Stimulated activated CD4-positive, alpha-beta T cell treated with anti-CD3 and anti-CD28 coated beads, Interleukin-1b, Interleukin-23, amount 100 ng/mL, for 24 hours (primary cell): ENCODE data around the gene TNRC6B.

Experiments used
- DNase-seq, 4 experiments: peaks; one replicate each; pipeline ENCODE4 v3.0.0-alpha.2; 2020; ENCODE audit warnings: low read depth in 4 of 4, low spot score in 1 of 4

TNRC6B gene

GRCh38 chr22:40238425-40239344 is 61.0 kb downstream of the TNRC6B start:
- no peak for DNase-seq

- DNase-seq, result no peak
These were observed 61.6 kb downstream of the TNRC6B start for GRCh38 chr22:40239345-40239683.

- no peak for DNase-seq
These were observed 62.4 kb downstream of the TNRC6B start for GRCh38 chr22:40240160-40240559.

GRCh38 chr22:40240686-40241085 is 63.0 kb downstream of the TNRC6B start:
- no peak for DNase-seq

- no peak for DNase-seq
These were observed 63.6 kb downstream of the TNRC6B start for GRCh38 chr22:40241200-40241763.

GRCh38 chr22:40243891-40244290 is 66.2 kb downstream of the TNRC6B start:
- no peak for DNase-seq

- no peak for DNase-seq
These were observed 66.9 kb downstream of the TNRC6B start for GRCh38 chr22:40244586-40244985.

GRCh38 chr22:40247976-40248375 is 70.3 kb downstream of the TNRC6B start:
- DNase-seq, result no peak

- DNase-seq, result no peak
These were observed 71.6 kb downstream of the TNRC6B start for GRCh38 chr22:40249286-40249685.

- DNase-seq, result peak in 1 of 4 experiments; percentile 35
These were observed 72.9 kb downstream of the TNRC6B start for GRCh38 chr22:40250608-40251007.

GRCh38 chr22:40251106-40251505 is 73.4 kb downstream of the TNRC6B start:
- DNase-seq, result no peak

- no peak for DNase-seq
These were observed 74.4 kb downstream of the TNRC6B start for GRCh38 chr22:40252146-40252545.

- no peak for DNase-seq
These were observed 78.8 kb downstream of the TNRC6B start for GRCh38 chr22:40256516-40256915.

GRCh38 chr22:40258017-40258416 is 80.3 kb downstream of the TNRC6B start:
- no peak for DNase-seq

- no peak for DNase-seq
These were observed 80.8 kb downstream of the TNRC6B start for GRCh38 chr22:40258501-40258915.

- no peak for DNase-seq
These were observed 84.1 kb downstream of the TNRC6B start for GRCh38 chr22:40261783-40262182.

- DNase-seq, result no peak
These were observed 85.5 kb downstream of the TNRC6B start for GRCh38 chr22:40263191-40263590.

GRCh38 chr22:40265783-40266182 is 88.1 kb downstream of the TNRC6B start:
- DNase-seq, result no peak

- no peak for DNase-seq
These were observed 92.3 kb downstream of the TNRC6B start for GRCh38 chr22:40270031-40270430.

- no peak for DNase-seq
These were observed 93.1 kb downstream of the TNRC6B start for GRCh38 chr22:40270748-40271373.

- no peak for DNase-seq
These were observed 93.7 kb downstream of the TNRC6B start for GRCh38 chr22:40271440-40271839.

- no peak for DNase-seq
These were observed 95.6 kb downstream of the TNRC6B start for GRCh38 chr22:40273319-40273718.
